Measurements from ENCODE around the gene TFCP2.

- TF ChIP-seq EZH2 (IDR thresholded peaks at IDR 0.05; ENCODE audit: insufficient read depth, poor library complexity, severe bottlenecking) (no peak), EZH2phosphoT487 (IDR thresholded peaks at IDR 0.05; ENCODE audit: insufficient read depth, low read depth) (no peak)
Measured at GRCh38 chr12:51081421-51081820, 91.5 kb downstream of the TFCP2 start.
